CD8-positive, alpha-beta memory T cell (primary cell): Measurements from ENCODE around the gene CWC25. TPM values are rescaled to one million over a fixed set of nuclear protein-coding genes. Genes with fewer than 3 reads are reported as not detected.

Source experiments
- CTCF ChIA-PET: fragments of 350-600 bp; sonication (Branson Sonifier 250); formaldehyde crosslinking; loops from one replicate; lab custom pipeline; 2021; ENCODE audit warnings: antibody characterized with exemption; lab: Charles Lee
- POLR2A ChIA-PET: fragments of 350-600 bp; sonication (Branson Sonifier 250); formaldehyde crosslinking; loops from one replicate; lab custom pipeline; 2021; ENCODE audit warnings: antibody characterized with exemption; lab: Charles Lee
- DNase-seq, 5 donors: peaks; one replicate each; pipeline versions ENCODE4 v3.0.0 to v3.0.0-alpha.2; 2020 to 2022; ENCODE audit warnings: mixed read lengths in 1 of 5
- H3K27ac ChIP-seq: one replicate; pipeline ENCODE4 v1.7.0; 2013; ENCODE audit warnings: low read depth, mild to moderate bottlenecking, low read length, moderate library complexity
- H3K27me3 ChIP-seq: 2 replicates; pipeline ENCODE4 v1.7.0; 2013; ENCODE audit warnings: low read length, mild to moderate bottlenecking; ENCODE audit not compliant: insufficient read depth, poor library complexity, severe bottlenecking
- H3K36me3 ChIP-seq: 2 replicates; pipeline ENCODE4 v1.7.0; 2013; ENCODE audit warnings: mild to moderate bottlenecking, low read length, moderate library complexity; ENCODE audit not compliant: insufficient read depth
- H3K4me1 ChIP-seq: 2 replicates; pipeline ENCODE4 v1.7.0; 2013; ENCODE audit warnings: mild to moderate bottlenecking, low read length, moderate library complexity; ENCODE audit not compliant: insufficient read depth
- H3K4me3 ChIP-seq: 2 replicates; pipeline ENCODE4 v1.7.0; 2013; ENCODE audit warnings: mild to moderate bottlenecking, low read length
- H3K9me3 ChIP-seq: 2 replicates; pipeline ENCODE4 v1.7.0; 2013; ENCODE audit warnings: mild to moderate bottlenecking, low read length
- H3K27ac Mint-ChIP-seq, 8 donors: one replicate each; pipeline ENCODE4 v1.8.0; 2020 to 2021; ENCODE audit warnings: mixed read lengths in 8 of 8, mild to moderate bottlenecking in 6 of 8, inconsistent platforms in 3 of 8, moderate library complexity in 3 of 8
- H3K27me3 Mint-ChIP-seq, 2 donors: one replicate each; pipeline ENCODE4 v1.8.0; 2020 to 2021; ENCODE audit warnings: mixed read lengths in 2 of 2, mild to moderate bottlenecking in 1 of 2, moderate library complexity in 1 of 2
- H3K36me3 Mint-ChIP-seq, 3 donors: one replicate each; pipeline ENCODE4 v1.8.0; 2020 to 2021; ENCODE audit warnings: mixed read lengths in 3 of 3, inconsistent platforms in 1 of 3, mild to moderate bottlenecking in 1 of 3
- H3K4me1 Mint-ChIP-seq, 3 donors: one replicate each; pipeline ENCODE4 v1.8.0; 2020 to 2021; ENCODE audit warnings: mixed read lengths in 3 of 3, inconsistent platforms in 1 of 3, mild to moderate bottlenecking in 1 of 3
- H3K4me3 Mint-ChIP-seq, 7 donors: one replicate each; pipeline ENCODE4 v1.8.0; 2020 to 2021; ENCODE audit warnings: mixed read lengths in 7 of 7, mild to moderate bottlenecking in 6 of 7, moderate library complexity in 4 of 7, inconsistent platforms in 2 of 7
- H3K9me3 Mint-ChIP-seq, 5 donors: one replicate each; pipeline ENCODE4 v1.8.0; 2020 to 2022; ENCODE audit warnings: mixed read lengths in 5 of 5, mild to moderate bottlenecking in 3 of 5, moderate library complexity in 2 of 5, inconsistent platforms in 1 of 5
- polyA plus RNA-seq: library from polyadenylated mRNA; unstranded; fragments of 300-500 nt; fragmentation: Illumina TruSeq; gene quantifications from one replicate; pipeline ENCODE4 v1.2.3, GENCODE V29; 2021
- total RNA-seq, 2 experiments: library from RNA; stranded (reverse); gene quantifications; one replicate each; pipeline ENCODE4 v1.2.3, GENCODE V29; 2021

Gene CWC25
- total and polyA plus RNA-seq, 3 experiments from 2014 or later = 11.5 to 31.7 (median 31.3) TPM

DNA sequence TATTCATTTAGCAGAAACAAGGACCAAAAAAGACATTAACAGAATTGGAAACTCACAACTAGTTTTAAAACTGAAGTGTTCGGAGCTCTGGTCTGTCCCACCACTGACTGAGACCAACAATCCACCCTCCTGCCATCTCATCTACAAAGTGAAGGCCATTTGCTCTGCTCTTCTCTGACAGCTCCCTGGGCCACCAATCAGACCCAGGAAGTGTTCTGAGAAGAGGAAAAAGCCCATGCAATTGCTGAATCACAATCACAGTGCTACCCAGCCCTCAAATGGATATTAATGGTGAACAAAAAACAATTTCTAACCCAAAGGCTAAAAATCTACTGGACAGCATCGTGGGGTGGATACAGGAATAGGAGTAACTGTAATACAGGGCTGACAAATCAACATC lies 26.3 kb upstream of the CWC25 start:
- H3K4me3 ChIP-seq = peak overlapping the region; percentile 5
- H3K27ac Mint-ChIP-seq = peak overlapping the region; percentile 38 to 100 (median 98)

DNA sequence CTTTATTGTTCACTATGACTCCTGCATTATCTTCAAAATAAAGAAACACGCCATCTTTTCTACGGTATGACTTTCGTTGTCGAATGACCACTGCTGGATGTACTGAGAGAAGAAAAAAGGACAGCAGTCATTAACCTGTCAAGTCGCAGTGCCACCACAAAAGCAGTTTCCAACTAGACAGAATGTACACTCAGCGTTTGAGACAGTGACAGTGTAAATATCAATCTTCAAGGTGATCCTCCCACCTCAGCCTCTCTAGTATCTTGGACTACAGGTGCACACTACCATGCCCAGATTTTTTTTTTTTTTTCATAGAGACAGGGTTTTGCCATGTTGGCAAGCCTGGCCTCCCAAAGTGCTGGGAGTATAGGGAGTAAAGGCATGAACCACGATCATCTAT lies 25.3 kb upstream of the CWC25 start:
- no peak overlapping the region for H3K27ac ChIP-seq
- peak overlapping the region in 3 of 7 donors; percentile 2 to 53 (median 12) for H3K4me3 Mint-ChIP-seq
- POLR2A ChIA-PET = no interaction called here
- H3K4me1 ChIP-seq = peaks cover 36% of the 10 kb centered on the region
- H3K9me3 ChIP-seq = no peaks in the 10 kb centered on the region
- no peaks in the 10 kb centered on the region for H3K9me3 Mint-ChIP-seq
- DNase-seq = no peak
- H3K36me3 ChIP-seq = peaks cover 40% of the 10 kb centered on the region
- H3K27ac Mint-ChIP-seq = peak overlapping the region in 7 of 8 donors; percentile 21 to 99 (median 74)
- no peak overlapping the region for H3K4me3 ChIP-seq
- CTCF ChIA-PET = interaction anchor here (0.7 to 1.6 kb wide), 2 partner anchors 19 to 302 kb away, joined by 3 to 5 read pairs; partner anchors contain the start of gene LASP1
- H3K27me3 ChIP-seq = no peaks in the 10 kb centered on the region
- peaks cover 0 to 66% (median 20%) of the 10 kb centered on the region in 3 donors for H3K36me3 Mint-ChIP-seq
- peaks cover 41 to 46% (median 42%) of the 10 kb centered on the region in 3 donors for H3K4me1 Mint-ChIP-seq
- no peaks in the 10 kb centered on the region for H3K27me3 Mint-ChIP-seq

More for the DNA sequence above, 26.3 kb upstream of the CWC25 start:
- Histone ChIP-seq H3K27ac (no peak overlapping the region), H3K9me3 (no peaks in the 10 kb centered on the region), H3K4me1 (peaks cover 36% of the 10 kb centered on the region), H3K36me3 (peaks cover 40% of the 10 kb centered on the region), H3K27me3 (no peaks in the 10 kb centered on the region)
- H3K27me3 Mint-ChIP-seq = no peaks in the 10 kb centered on the region
- ChIA-PET CTCF (interaction anchor here (1.6 kb wide), 1 partner anchor 301 kb away, joined by 5 read pairs; no protein-coding TSS in a partner anchor), POLR2A (interaction anchor here (0.6 to 3.5 kb wide), 3 partner anchors 27 to 81 kb away, joined by 3 to 29 read pairs (median 3); partner anchors contain the start of gene CWC25)
- no peaks in the 10 kb centered on the region for H3K9me3 Mint-ChIP-seq
- DNase-seq = no peak
- H3K4me3 Mint-ChIP-seq = peak overlapping the region; percentile 88 to 97 (median 92)
- peaks cover 0 to 66% (median 20%) of the 10 kb centered on the region in 3 donors for H3K36me3 Mint-ChIP-seq
- peaks cover 41 to 46% (median 42%) of the 10 kb centered on the region in 3 donors for H3K4me1 Mint-ChIP-seq

DNA sequence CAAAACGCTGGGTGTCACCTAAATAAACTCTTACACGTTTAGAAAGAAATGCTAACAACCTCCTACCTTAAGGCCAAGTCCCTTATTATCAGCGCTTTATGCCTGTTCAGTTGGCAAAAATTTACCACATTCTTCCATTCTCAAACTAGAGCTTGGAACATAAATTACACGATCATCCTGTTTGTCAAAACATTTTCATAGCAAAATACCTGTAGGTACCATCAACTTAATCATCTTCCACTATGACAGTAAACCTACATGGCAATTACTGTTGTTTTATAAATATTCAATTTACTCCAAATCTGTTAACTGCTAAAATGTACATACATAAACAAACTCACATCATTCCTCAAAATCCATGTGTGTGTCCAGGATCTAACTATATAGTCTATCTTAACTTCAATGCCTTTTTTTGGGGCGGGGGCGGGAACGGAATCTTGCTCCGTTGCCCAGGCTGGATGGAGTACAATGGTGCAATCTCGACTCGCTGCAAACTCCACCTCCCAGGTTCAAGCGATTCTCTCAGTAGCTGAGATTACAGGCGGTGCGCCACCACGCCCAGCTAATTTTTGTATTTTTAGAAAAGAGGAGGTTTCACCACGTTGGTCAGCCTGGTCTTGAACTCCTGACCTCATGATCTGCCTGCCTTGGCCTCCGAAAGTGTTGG lies 24.0 kb upstream of the CWC25 start:
- H3K9me3 Mint-ChIP-seq = no peaks in the 10 kb centered on the region
- peaks cover 0 to 66% (median 20%) of the 10 kb centered on the region in 3 donors for H3K36me3 Mint-ChIP-seq
- H3K27me3 Mint-ChIP-seq = no peaks in the 10 kb centered on the region
- no peak overlapping the region for H3K4me3 Mint-ChIP-seq
- H3K27ac Mint-ChIP-seq = peak overlapping the region in 4 of 8 donors; percentile 2 to 55 (median 46)
- Histone ChIP-seq H3K27ac (no peak overlapping the region), H3K9me3 (no peaks in the 10 kb centered on the region), H3K36me3 (peaks cover 40% of the 10 kb centered on the region), H3K4me1 (peaks cover 29% of the 10 kb centered on the region), H3K27me3 (no peaks in the 10 kb centered on the region), H3K4me3 (no peak overlapping the region)
- H3K4me1 Mint-ChIP-seq = peaks cover 38 to 40% (median 39%) of the 10 kb centered on the region in 3 donors
- POLR2A ChIA-PET = interaction anchor here (1.3 kb wide), 1 partner anchor 21 kb away, joined by 3 read pairs; the partner anchor contains the start of gene LASP1
- no peak for DNase-seq
- CTCF ChIA-PET = no interaction called here

DNA sequence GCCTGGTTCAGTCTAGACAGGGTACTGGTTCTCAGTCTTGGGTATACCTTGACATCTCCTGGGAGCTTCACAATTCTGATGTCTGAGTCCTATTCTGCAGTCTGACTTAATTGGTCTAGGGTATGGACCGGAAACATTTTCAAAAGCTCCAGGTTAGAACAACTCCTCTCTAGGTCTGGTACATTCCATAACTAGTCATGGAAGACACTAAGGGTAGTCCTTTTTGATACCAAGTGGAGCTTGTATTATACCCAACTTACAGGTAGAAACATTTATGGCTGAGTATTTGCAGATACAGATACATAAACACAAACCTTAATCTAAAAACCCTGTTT lies 23.4 kb upstream of the CWC25 start:
- H3K27ac ChIP-seq = no peak overlapping the region
- POLR2A ChIA-PET = interaction anchor here (1.3 kb wide), 1 partner anchor 22 kb away, joined by 3 read pairs; the partner anchor contains the start of gene LASP1
- DNase-seq = no peak
- no peak overlapping the region for H3K4me3 ChIP-seq
- Mint-ChIP-seq H3K27ac (peak overlapping the region in 1 of 8 donors; percentile 2), H3K4me3 (no peak overlapping the region), H3K27me3 (no peaks in the 10 kb centered on the region), H3K9me3 (no peaks in the 10 kb centered on the region), H3K4me1 (peaks cover 33 to 35% (median 34%) of the 10 kb centered on the region in 3 donors), H3K36me3 (peaks cover 0 to 63% (median 20%) of the 10 kb centered on the region in 3 donors)
- H3K27me3 ChIP-seq = no peaks in the 10 kb centered on the region
- no peaks in the 10 kb centered on the region for H3K9me3 ChIP-seq
- peaks cover 28% of the 10 kb centered on the region for H3K4me1 ChIP-seq
- peaks cover 40% of the 10 kb centered on the region for H3K36me3 ChIP-seq
- CTCF ChIA-PET = no interaction called here

DNA sequence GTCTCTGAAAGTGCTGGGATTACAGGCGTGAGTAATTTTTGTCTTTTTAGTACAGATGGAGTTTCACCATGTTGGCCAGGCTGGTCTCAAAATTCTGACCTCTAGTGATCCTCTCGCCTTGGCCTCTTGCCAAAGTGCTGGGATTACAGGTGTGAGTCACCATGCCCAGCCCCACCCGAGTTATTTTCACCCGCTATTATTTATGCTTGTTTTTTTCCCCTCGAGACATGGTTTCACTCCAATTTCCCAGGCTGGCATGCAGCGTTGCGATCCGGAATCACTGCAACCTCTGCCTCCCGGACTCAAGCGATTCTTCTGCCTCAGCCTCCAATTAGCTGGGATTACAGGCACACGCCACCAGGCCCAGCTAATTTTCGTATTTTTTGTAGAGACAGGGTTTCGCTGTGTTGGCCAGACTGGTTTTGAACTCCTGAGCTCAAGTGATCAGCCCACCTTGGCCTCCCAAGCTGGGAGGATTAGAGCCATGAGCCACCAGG lies 19.2 kb upstream of the CWC25 start:
- Histone ChIP-seq H3K9me3 (no peaks in the 10 kb centered on the region), H3K4me1 (no peaks in the 10 kb centered on the region), H3K36me3 (peaks cover 18% of the 10 kb centered on the region), H3K27ac (no peak overlapping the region), H3K27me3 (no peaks in the 10 kb centered on the region), H3K4me3 (no peak overlapping the region)
- ChIA-PET CTCF (no interaction called here), POLR2A (interaction anchor here (0.7 to 1.4 kb wide), 3 partner anchors 9 to 25 kb away, joined by 3 to 4 read pairs (median 4); partner anchors contain the start of genes LASP1 and RPL23)
- DNase-seq = no peak
- Mint-ChIP-seq H3K4me3 (no peak overlapping the region), H3K27me3 (no peaks in the 10 kb centered on the region), H3K27ac (no peak overlapping the region), H3K36me3 (peaks cover 0 to 24% (median 4%) of the 10 kb centered on the region in 3 donors), H3K9me3 (no peaks in the 10 kb centered on the region), H3K4me1 (no peaks in the 10 kb centered on the region)

DNA sequence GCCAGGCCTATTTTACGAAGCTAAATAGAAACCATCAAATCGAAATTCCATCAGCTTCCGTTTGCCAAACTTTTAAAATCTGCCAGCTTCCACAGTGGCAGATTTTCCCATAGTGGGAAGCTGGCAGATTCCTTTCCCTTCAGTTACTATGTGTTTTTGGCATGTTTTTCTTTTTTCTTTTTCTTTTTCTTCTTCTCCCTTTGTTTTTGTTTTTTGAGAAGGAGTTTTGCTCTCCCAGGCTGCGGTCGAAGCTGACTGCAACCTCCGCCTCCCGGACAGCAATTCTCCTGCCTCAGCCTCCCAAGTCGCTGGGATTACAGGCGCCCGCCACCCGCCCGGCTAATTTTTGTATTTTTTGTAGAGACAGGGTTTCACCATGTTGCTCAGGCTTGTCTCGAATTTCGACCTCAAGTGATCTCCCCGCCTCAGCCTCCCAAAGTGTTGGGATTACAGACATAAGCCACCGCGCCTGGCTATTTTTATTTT lies 684 bp upstream of the CWC25 start:
- Mint-ChIP-seq H3K36me3 (peaks cover 0 to 29% (median 6%) of the 10 kb centered on the region in 3 donors), H3K9me3 (peaks cover 0 to 4% (median 0%) of the 10 kb centered on the region in 5 donors), H3K4me3 (peak overlapping the region; percentile 85 to 100 (median 100)), H3K27ac (peak overlapping the region; percentile 100), H3K27me3 (peaks cover 0 to 7% of the 10 kb centered on the region in 2 donors), H3K4me1 (peaks cover 23 to 32% (median 31%) of the 10 kb centered on the region in 3 donors)
- H3K36me3 ChIP-seq = peaks cover 7% of the 10 kb centered on the region
- peak overlapping the region; percentile 100 for H3K27ac ChIP-seq
- no peaks in the 10 kb centered on the region for H3K27me3 ChIP-seq
- H3K4me3 ChIP-seq = peak overlapping the region; percentile 89
- ChIA-PET CTCF (interaction anchor here (0.7 to 1.7 kb wide), 6 partner anchors 15 to 349 kb away, joined by 3 to 5 read pairs (median 4); partner anchors contain the start of gene RPL23), POLR2A (interaction anchor here (0.5 to 2.8 kb wide), 3 partner anchors 20 to 41 kb away, joined by 3 to 29 read pairs (median 4); partner anchors contain the start of gene RPL23)
- DNase-seq = no peak
- peaks cover 17% of the 10 kb centered on the region for H3K4me1 ChIP-seq
- no peaks in the 10 kb centered on the region for H3K9me3 ChIP-seq

DNA sequence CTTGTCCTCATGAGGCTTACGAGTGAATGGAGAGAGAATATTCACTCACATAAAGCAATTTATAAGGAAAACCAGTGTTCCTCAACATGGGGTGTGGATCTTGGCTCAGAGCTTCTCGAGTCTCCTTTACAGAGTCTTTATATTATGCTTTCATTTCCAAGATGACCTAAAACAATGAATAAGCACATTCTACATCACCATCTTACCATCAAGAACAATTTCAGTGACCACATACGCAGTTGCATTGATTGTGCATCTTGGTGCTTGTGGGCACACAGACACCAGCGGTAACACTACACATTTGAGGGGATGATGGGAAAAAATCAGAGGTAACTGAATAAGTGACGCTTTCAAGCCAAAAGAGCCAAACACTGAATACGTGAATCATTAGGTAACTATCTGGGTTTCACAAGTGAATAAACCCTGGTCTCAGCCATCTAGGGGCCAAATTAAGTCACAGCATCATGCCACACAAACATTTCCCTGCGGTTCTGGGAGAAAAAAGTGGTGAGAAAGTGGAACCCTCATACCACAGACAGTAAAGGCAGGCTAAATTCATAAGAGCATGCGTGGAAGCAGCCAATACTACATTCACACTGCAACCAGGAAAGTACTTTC lies 9.4 kb downstream of the CWC25 start:
- POLR2A ChIA-PET = no interaction called here
- Histone ChIP-seq H3K9me3 (no peaks in the 10 kb centered on the region), H3K27ac (no peak overlapping the region), H3K27me3 (no peaks in the 10 kb centered on the region), H3K4me1 (no peaks in the 10 kb centered on the region), H3K4me3 (no peak overlapping the region), H3K36me3 (peaks cover 22% of the 10 kb centered on the region)
- Mint-ChIP-seq H3K27ac (peak overlapping the region in 4 of 8 donors; percentile 66 to 78 (median 72)), H3K9me3 (no peaks in the 10 kb centered on the region), H3K4me1 (peaks cover 8 to 21% (median 11%) of the 10 kb centered on the region in 3 donors), H3K27me3 (no peaks in the 10 kb centered on the region), H3K4me3 (peak overlapping the region in 1 of 7 donors; percentile 32), H3K36me3 (peaks cover 13 to 56% (median 14%) of the 10 kb centered on the region in 3 donors)
- CTCF ChIA-PET = no interaction called here
- DNase-seq = no peak
